CD4-positive, CD25-positive, alpha-beta regulatory T cell (primary cell): ENCODE measurements around the gene UBAP2. TPM values are rescaled to one million over a fixed set of nuclear protein-coding genes. Genes with fewer than 3 reads are reported as not detected.
"Not testable (repeated sequence)": the region's sequence is repeated elsewhere in the genome, so short reads cannot be mapped to it uniquely, and the experiment has no call there.

Source experiments
- ATAC-seq, 2 donors: fragments of 150-1000 bp; cut with Tn5 transposase; one replicate each; pipeline ENCODE4 v1.10.0; 2021; ENCODE audit warnings: low read depth in 2 of 2, moderate number of reproducible peaks in 2 of 2, moderate library complexity in 1 of 2
- DNase-seq, 3 donors: peaks; one replicate each; pipeline versions ENCODE4 v3.0.0 to v3.0.0-alpha.2; 2012 to 2022; ENCODE audit warnings: mixed read lengths in 1 of 3
- H3K27ac ChIP-seq: one replicate; pipeline ENCODE4 v1.7.0; 2013; ENCODE audit warnings: mild to moderate bottlenecking, low read length; ENCODE audit not compliant: insufficient read depth, poor library complexity, severe bottlenecking
- H3K27me3 ChIP-seq: one replicate; pipeline ENCODE4 v1.7.0; 2013; ENCODE audit warnings: low read length; ENCODE audit not compliant: control insufficient read depth, insufficient read depth
- H3K36me3 ChIP-seq: one replicate; pipeline ENCODE4 v1.7.0; 2013; ENCODE audit warnings: mild to moderate bottlenecking, low read length, moderate library complexity; ENCODE audit not compliant: control insufficient read depth, insufficient read depth
- H3K4me1 ChIP-seq: 2 replicates; pipeline ENCODE4 v1.7.0; 2013; ENCODE audit warnings: mild to moderate bottlenecking, low read length; ENCODE audit not compliant: insufficient read depth, control insufficient read depth, poor library complexity, severe bottlenecking
- H3K4me3 ChIP-seq: one replicate; pipeline ENCODE4 v1.7.0; 2013; ENCODE audit warnings: low read depth, mild to moderate bottlenecking, low read length, moderate library complexity
- H3K9me3 ChIP-seq, 2 experiments: 1 replicate in 1 of 2; 2 replicates in 1 of 2; pipeline ENCODE4 v1.7.0; 2013; ENCODE audit warnings: low read length in 2 of 2, mild to moderate bottlenecking in 1 of 2, moderate library complexity in 1 of 2; ENCODE audit not compliant: control insufficient read depth in 2 of 2
- H3K27ac Mint-ChIP-seq, 3 donors: one replicate each; pipeline ENCODE4 v1.8.0; 2020 to 2022; ENCODE audit warnings: mild to moderate bottlenecking in 3 of 3, mixed read lengths in 3 of 3, moderate library complexity in 2 of 3
- H3K27me3 Mint-ChIP-seq: one replicate; pipeline ENCODE4 v1.8.0; 2022; ENCODE audit warnings: mild to moderate bottlenecking, mixed read lengths
- H3K36me3 Mint-ChIP-seq: one replicate; pipeline ENCODE4 v1.8.0; 2020; ENCODE audit warnings: mixed read lengths
- H3K4me1 Mint-ChIP-seq, 4 donors: one replicate each; pipeline ENCODE4 v1.8.0; 2020 to 2022; ENCODE audit warnings: mixed read lengths in 4 of 4, mild to moderate bottlenecking in 1 of 4
- H3K4me3 Mint-ChIP-seq, 4 donors: one replicate each; pipeline ENCODE4 v1.8.0; 2020 to 2022; ENCODE audit warnings: mild to moderate bottlenecking in 4 of 4, mixed read lengths in 4 of 4, moderate library complexity in 3 of 4
- H3K9me3 Mint-ChIP-seq, 7 donors: one replicate each; pipeline ENCODE4 v1.8.0; 2020 to 2022; ENCODE audit warnings: mixed read lengths in 7 of 7, mild to moderate bottlenecking in 3 of 7, moderate library complexity in 2 of 7
- polyA plus RNA-seq, 4 donors: library from polyadenylated mRNA; unstranded; fragments of 300-500 nt; fragmentation: Illumina TruSeq; gene quantifications; one replicate each; pipeline ENCODE4 v1.2.3, GENCODE V29; 2021
- total RNA-seq: library from RNA; stranded (reverse); gene quantifications from one replicate; pipeline ENCODE4 v1.2.3, GENCODE V29; 2022

UBAP2 gene
- total and polyA plus RNA-seq, 5 donors from 2014 or later, result 6.6 to 38.9 (median 9.4) TPM

DNA sequence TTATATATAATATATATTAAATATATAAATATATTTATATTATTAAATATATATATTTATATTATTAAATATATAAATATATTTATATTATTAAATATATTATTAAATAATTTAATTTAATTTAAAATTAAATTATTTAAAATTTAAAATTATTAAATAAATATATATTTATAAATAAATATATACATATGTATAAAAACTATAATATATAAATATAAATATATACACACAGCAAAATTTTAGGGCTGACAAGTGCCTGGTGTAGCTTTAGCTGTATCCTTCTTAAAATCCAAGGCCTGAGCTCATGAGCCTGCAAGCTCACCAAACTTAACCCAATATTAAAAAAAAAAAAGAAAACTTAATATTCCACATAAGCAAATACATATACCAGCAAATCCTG lies 53.2 kb downstream of the UBAP2 start:
- H3K27ac Mint-ChIP-seq, result no peak overlapping the region
- no peaks in the 10 kb centered on the region for H3K9me3 ChIP-seq
- H3K36me3 ChIP-seq, result peaks cover 25% of the 10 kb centered on the region
- H3K4me1 ChIP-seq, result no peaks in the 10 kb centered on the region
- H3K36me3 Mint-ChIP-seq, result peaks cover 33% of the 10 kb centered on the region
- H3K4me1 Mint-ChIP-seq, result peaks cover 0 to 5% (median 2%) of the 10 kb centered on the region in 4 donors
- H3K27me3 ChIP-seq, result no peaks in the 10 kb centered on the region
- H3K4me3 Mint-ChIP-seq, result no peak overlapping the region
- no peaks in the 10 kb centered on the region for H3K27me3 Mint-ChIP-seq
- no peaks in the 10 kb centered on the region for H3K9me3 Mint-ChIP-seq
- DNase-seq, result no peak
- no peak overlapping the region for H3K4me3 ChIP-seq
- no peak overlapping the region for H3K27ac ChIP-seq
- ATAC-seq, result no peak

DNA sequence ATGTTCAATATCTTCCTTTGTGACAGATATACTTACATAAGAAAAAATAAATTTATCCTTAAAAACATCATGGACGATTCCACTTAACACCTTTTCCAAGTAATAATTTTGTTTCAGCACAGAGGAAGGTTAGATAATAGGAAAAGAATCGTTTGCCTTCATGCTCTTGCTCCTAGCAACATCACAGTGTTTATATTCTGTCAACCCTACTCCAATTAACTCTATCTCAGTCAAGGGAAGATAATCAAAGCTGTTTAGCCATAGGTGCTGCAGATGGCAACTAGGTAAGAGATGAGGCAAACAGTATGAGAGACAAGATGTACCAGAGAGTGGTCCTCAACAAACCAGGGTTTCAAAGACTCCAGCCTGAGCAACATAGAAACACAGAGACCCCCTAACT lies 55.6 kb downstream of the UBAP2 start:
- no peak overlapping the region for H3K4me3 ChIP-seq
- no peaks in the 10 kb centered on the region for H3K9me3 ChIP-seq
- no peaks in the 10 kb centered on the region for H3K27me3 ChIP-seq
- ATAC-seq (no peak), DNase-seq (no peak)
- no peak overlapping the region for H3K27ac Mint-ChIP-seq
- no peak overlapping the region for H3K27ac ChIP-seq
- H3K36me3 ChIP-seq, result peaks cover 22% of the 10 kb centered on the region
- no peaks in the 10 kb centered on the region for H3K9me3 Mint-ChIP-seq
- H3K4me1 ChIP-seq, result peaks cover 8% of the 10 kb centered on the region
- peaks cover 8 to 16% (median 13%) of the 10 kb centered on the region in 4 donors for H3K4me1 Mint-ChIP-seq
- peaks cover 39% of the 10 kb centered on the region for H3K36me3 Mint-ChIP-seq
- no peak overlapping the region for H3K4me3 Mint-ChIP-seq
- H3K27me3 Mint-ChIP-seq, result no peaks in the 10 kb centered on the region

DNA sequence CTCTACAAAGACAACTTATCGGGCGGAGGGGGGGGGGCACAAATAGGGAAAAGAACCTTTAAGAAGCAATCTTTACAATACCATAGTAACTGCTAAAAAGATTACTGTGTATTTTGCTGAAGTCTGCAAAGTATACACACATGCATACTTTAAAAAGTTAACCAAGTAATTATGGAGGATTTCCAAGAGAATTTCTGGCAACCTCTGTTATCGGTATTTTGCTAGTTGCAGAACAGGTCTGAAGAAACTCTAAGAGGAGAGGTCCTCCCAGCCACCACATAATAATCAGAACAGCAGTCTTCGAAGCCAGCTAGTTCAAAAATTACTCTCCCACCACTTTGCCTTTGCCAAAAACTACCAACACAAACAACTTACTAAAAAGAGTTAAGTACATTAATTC lies 56.1 kb downstream of the UBAP2 start:
- DNase-seq, result no peak
- Mint-ChIP-seq H3K36me3 (peaks cover 36% of the 10 kb centered on the region), H3K4me1 (peaks cover 8 to 16% (median 13%) of the 10 kb centered on the region in 4 donors), H3K4me3 (no peak overlapping the region), H3K9me3 (no peaks in the 10 kb centered on the region), H3K27me3 (no peaks in the 10 kb centered on the region), H3K27ac (no peak overlapping the region)
- H3K27ac ChIP-seq, result no peak overlapping the region
- no peak for ATAC-seq
- no peaks in the 10 kb centered on the region for H3K27me3 ChIP-seq
- H3K9me3 ChIP-seq, result no peaks in the 10 kb centered on the region
- peaks cover 8% of the 10 kb centered on the region for H3K4me1 ChIP-seq
- no peak overlapping the region for H3K4me3 ChIP-seq
- H3K36me3 ChIP-seq, result peaks cover 18% of the 10 kb centered on the region

DNA sequence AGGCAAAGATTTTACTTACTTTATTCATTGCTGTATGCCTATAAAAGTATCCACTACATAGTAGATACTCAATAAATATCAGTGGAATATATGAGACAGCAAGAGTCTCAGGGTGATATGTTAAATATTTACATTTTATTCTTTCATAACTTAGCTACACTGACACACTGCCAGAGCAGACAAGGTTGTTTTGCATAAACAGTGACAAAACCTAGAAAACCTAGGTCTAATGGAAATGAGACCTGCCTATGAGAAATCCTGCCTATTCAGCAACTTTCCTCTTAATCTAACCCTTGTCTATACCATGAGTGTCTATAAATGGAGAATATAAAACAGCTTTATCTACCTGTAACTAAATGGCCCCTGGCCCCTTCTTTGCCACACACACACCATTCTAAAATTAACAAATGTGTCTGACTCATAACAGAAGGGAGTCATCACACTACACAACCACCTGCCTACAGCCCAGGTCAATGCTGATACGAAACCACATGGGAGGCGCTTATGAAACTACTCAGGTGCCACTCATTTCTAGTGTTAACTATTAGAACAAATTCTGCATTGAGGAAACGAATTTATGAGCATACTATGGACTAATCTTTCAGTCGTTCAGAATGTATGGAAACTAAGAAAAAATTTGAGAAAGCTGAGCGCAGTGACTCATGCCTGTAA lies 60.3 kb downstream of the UBAP2 start:
- Mint-ChIP-seq H3K4me1 (peaks cover 7 to 20% (median 11%) of the 10 kb centered on the region in 4 donors), H3K4me3 (peak overlapping the region; percentile 2 to 90 (median 78)), H3K9me3 (no peaks in the 10 kb centered on the region), H3K36me3 (peaks cover 31% of the 10 kb centered on the region), H3K27ac (peak overlapping the region in 2 of 3 donors; percentile 44 to 72), H3K27me3 (no peaks in the 10 kb centered on the region)
- peak overlapping the region; percentile 10 for H3K27ac ChIP-seq
- peaks cover 8% of the 10 kb centered on the region for H3K4me1 ChIP-seq
- ATAC-seq (peak; percentile 86 to 88), DNase-seq (peak; percentile 3 to 74 (median 10))
- no peaks in the 10 kb centered on the region for H3K9me3 ChIP-seq
- peaks cover 24% of the 10 kb centered on the region for H3K36me3 ChIP-seq
- peak overlapping the region; percentile 68 for H3K4me3 ChIP-seq
- no peaks in the 10 kb centered on the region for H3K27me3 ChIP-seq

DNA sequence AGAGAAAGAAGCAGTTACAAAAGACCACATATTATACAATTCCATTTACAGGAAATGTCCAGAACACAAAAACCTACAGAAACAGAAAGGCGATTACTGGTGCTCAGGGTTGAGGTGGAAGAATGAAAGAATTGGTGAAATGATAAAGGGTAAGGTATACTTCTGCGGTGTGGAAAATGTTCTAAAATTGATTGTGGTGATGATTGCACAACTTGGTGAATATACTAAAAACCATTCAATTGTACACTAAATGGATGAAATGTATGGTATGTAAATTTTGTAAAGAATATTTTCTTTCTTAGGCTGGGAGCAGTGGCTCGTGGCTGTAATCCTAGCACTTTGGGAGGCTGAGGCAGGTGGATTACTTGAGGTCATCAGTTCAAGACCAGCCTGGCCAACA lies 72.3 kb downstream of the UBAP2 start:
- H3K27me3 ChIP-seq, result no peaks in the 10 kb centered on the region
- peaks cover 28% of the 10 kb centered on the region for H3K36me3 ChIP-seq
- peaks cover 36% of the 10 kb centered on the region for H3K36me3 Mint-ChIP-seq
- H3K9me3 Mint-ChIP-seq, result no peaks in the 10 kb centered on the region
- no peak overlapping the region for H3K27ac ChIP-seq
- no peak overlapping the region for H3K27ac Mint-ChIP-seq
- H3K9me3 ChIP-seq, result no peaks in the 10 kb centered on the region
- no peak for ATAC-seq
- H3K27me3 Mint-ChIP-seq, result no peaks in the 10 kb centered on the region
- H3K4me3 ChIP-seq, result no peak overlapping the region
- H3K4me1 ChIP-seq, result no peaks in the 10 kb centered on the region
- H3K4me3 Mint-ChIP-seq, result no peak overlapping the region
- no peak for DNase-seq
- peaks cover 0 to 6% (median 2%) of the 10 kb centered on the region in 4 donors for H3K4me1 Mint-ChIP-seq

DNA sequence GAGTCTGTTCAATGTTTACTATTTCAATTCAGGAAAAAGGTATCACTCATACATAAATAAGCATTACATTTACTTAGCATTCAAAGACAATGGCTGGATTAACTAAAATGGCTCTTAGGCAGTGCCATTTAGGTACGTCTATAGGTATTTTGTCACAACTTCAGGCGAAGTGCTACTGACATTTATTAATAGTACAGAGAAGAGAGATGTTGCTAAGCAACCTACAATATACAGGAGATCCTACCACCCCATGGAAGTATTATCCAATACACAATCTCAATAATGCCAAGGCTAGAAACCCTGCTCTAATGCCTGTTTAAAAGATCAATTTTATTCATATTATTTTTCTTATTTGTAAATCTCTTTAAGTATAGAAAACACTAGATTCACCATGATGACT lies 76.0 kb downstream of the UBAP2 start:
- ATAC-seq (no peak), DNase-seq (no peak)
- H3K27me3 Mint-ChIP-seq, result no peaks in the 10 kb centered on the region
- H3K4me3 ChIP-seq, result no peak overlapping the region
- H3K27me3 ChIP-seq, result no peaks in the 10 kb centered on the region
- no peaks in the 10 kb centered on the region for H3K9me3 ChIP-seq
- H3K9me3 Mint-ChIP-seq, result no peaks in the 10 kb centered on the region
- peaks cover 40% of the 10 kb centered on the region for H3K36me3 ChIP-seq
- H3K4me3 Mint-ChIP-seq, result no peak overlapping the region
- H3K27ac ChIP-seq, result no peak overlapping the region
- peak overlapping the region in 1 of 3 donors; percentile 37 for H3K27ac Mint-ChIP-seq
- H3K36me3 Mint-ChIP-seq, result peaks cover 45% of the 10 kb centered on the region
- peaks cover 0 to 6% (median 3%) of the 10 kb centered on the region in 4 donors for H3K4me1 Mint-ChIP-seq
- H3K4me1 ChIP-seq, result no peaks in the 10 kb centered on the region

DNA sequence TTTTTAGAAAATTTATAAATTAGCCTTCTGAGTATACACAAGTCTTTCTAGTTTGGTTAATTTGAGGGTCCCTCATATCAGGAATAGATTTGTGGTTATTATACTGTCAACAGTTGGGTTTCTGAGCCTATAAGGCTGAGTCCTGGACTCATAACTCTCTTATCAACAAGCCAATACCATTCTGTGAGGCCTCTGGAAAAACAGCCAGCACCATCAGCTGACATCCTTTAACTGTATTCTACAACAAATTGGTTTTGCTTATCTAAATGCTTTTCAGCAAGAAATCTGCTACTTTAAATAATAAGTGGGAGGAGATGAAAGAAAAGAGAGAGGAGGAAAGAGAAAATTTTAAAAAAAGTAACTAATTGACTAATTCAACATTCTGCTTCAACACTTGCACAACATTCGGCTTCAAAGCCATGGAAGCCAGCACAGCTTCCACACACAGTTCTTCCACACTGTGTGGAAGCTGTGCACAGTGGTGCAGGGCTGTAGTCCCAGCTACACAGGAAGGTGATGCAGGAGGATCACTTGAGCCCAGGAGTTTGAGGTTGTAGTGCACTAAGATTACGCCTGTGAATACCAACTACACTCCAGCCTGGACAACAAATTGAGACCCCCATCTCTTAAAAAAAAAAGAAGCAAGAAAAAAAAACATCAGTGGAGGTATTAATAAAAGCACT lies 84.5 kb downstream of the UBAP2 start:
- no peaks in the 10 kb centered on the region for H3K9me3 Mint-ChIP-seq
- H3K36me3 ChIP-seq, result peaks cover 27% of the 10 kb centered on the region
- H3K27me3 ChIP-seq, result no peaks in the 10 kb centered on the region
- no peak for DNase-seq
- H3K27ac Mint-ChIP-seq, result peak overlapping the region in 1 of 3 donors; percentile 54
- H3K27ac ChIP-seq, result no peak overlapping the region
- no peak for ATAC-seq
- H3K9me3 ChIP-seq, result no peaks in the 10 kb centered on the region
- peaks cover 37% of the 10 kb centered on the region for H3K36me3 Mint-ChIP-seq
- H3K4me3 Mint-ChIP-seq, result no peak overlapping the region
- H3K4me1 Mint-ChIP-seq, result peaks cover 0 to 14% (median 1%) of the 10 kb centered on the region in 4 donors
- H3K27me3 Mint-ChIP-seq, result no peaks in the 10 kb centered on the region
- no peak overlapping the region for H3K4me3 ChIP-seq
- no peaks in the 10 kb centered on the region for H3K4me1 ChIP-seq

DNA sequence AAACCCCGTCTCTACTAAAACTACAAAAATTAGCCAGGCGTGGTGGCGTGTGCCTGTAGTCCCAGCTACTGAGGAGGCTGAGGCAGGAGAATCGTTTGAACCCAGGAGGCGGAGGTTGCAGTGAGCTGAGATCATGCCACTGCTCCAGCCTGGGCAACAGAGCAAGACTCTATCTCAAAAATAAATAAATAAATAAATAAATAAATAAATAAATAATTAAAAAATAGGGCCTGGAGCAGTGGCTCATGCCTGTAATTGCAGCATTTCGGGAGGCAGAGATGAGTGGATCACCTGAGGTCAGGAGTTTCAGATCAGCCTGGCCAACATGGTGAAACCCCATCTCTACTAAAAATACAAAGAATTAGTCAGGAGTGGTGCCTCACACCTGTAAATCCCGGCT lies 86.2 kb downstream of the UBAP2 start:
- H3K4me3 ChIP-seq, H3K27ac Mint-ChIP-seq, H3K27ac ChIP-seq, H3K27me3 Mint-ChIP-seq, H3K4me3 Mint-ChIP-seq, H3K9me3 Mint-ChIP-seq, H3K27me3 ChIP-seq, ATAC-seq, DNase-seq, H3K4me1 ChIP-seq, H3K9me3 ChIP-seq: not testable (repeated sequence)
- H3K36me3 ChIP-seq, result peaks cover 14% of the 10 kb centered on the region
- H3K4me1 Mint-ChIP-seq, result peaks cover 0 to 14% (median 0%) of the 10 kb centered on the region in 4 donors
- peaks cover 30% of the 10 kb centered on the region for H3K36me3 Mint-ChIP-seq
